HCT116 (cell line): ENCODE data around the gene GALM. TPM values are rescaled to one million over a fixed set of nuclear protein-coding genes. Genes with fewer than 3 reads are reported as not detected.

ENCODE experiments used
- ATAC-seq: fragments of 200-7000 bp; cut with Tn5 transposase; 2 replicates; pipeline ENCODE4 v1.9.1; 2020; ENCODE audit warnings: mild to moderate bottlenecking, moderate library complexity
- BruUV-seq: library from RNA; stranded (reverse); fragments of 400-500 nt; replicated peaks from 2 replicates; lab custom pipeline; 2021; lab: Mats Ljungman, UMichigan
- CTCF ChIA-PET: fragments of 300-600 bp; sonication (Branson Sonifier 250); formaldehyde crosslinking; loops from one replicate; lab custom pipeline; 2021; ENCODE audit warnings: antibody characterized with exemption; lab: Charles Lee
- POLR2A ChIA-PET: fragments of 300-600, 350-600 bp; sonication (Branson Sonifier 250); formaldehyde crosslinking; loops from one replicate; lab custom pipeline; 2021; ENCODE audit warnings: antibody characterized with exemption; lab: Charles Lee
- RAD21 ChIA-PET, 2 experiments: fragments of 300-600 bp; sonication (Branson Sonifier 250); formaldehyde crosslinking; loops; one replicate each; lab custom pipeline; 2023; ENCODE audit warnings: low total read pairs in 2 of 2; ENCODE audit not compliant: uncharacterized antibody in 2 of 2, unreplicated experiment in 2 of 2, low non-redundant PET in 1 of 2; lab: Charles Lee
- DNase-seq: peaks from one replicate; pipeline ENCODE4 v3.0.0-alpha.2; 2010; ENCODE audit warnings: low read depth, low spot score
- H2AFZ ChIP-seq: fragments of 200-600 bp; shearing (Covaris generic), sonication (generic); 2 replicates; pipeline ENCODE4 v1.6.1; 2017; ENCODE audit warnings: low read depth, mixed run types, mixed read lengths, antibody characterized with exemption, low read length; ENCODE audit not compliant: poor library complexity, severe bottlenecking
- H3K27ac ChIP-seq: 2 replicates; pipeline ENCODE4 v1.5.1; 2012; ENCODE audit warnings: low read depth, low read length
- H3K27me3 ChIP-seq: fragments of 200-600 bp; sonication (generic); 2 replicates; pipeline ENCODE4 v1.6.1; 2016; ENCODE audit warnings: mixed run types, low read length, mixed read lengths; ENCODE audit not compliant: insufficient read depth
- H3K36me3 ChIP-seq, 2 experiments: fragments of 200-500 bp in 1 of 2; fragments of 200-600 bp in 1 of 2; sonication (Bioruptor generic) in 1 of 2; sonication (generic) in 1 of 2; 2 replicates each; pipeline versions ENCODE4 v1.5.1 to v1.6.1; 2014 to 2016; ENCODE audit warnings: low read length in 2 of 2, inconsistent platforms in 1 of 2, mixed read lengths in 1 of 2, mixed run types in 1 of 2; ENCODE audit not compliant: insufficient read depth in 2 of 2, control insufficient read depth in 1 of 2
- H3K4me1 ChIP-seq, 2 experiments: fragments of 200-600 bp in 1 of 2; sonication (generic) in 1 of 2; 2 replicates each; pipeline versions ENCODE4 v1.5.1 to v1.6.1; 2012 to 2017; ENCODE audit warnings: low read length in 2 of 2, inconsistent platforms in 1 of 2, mild to moderate bottlenecking in 1 of 2, mixed read lengths in 1 of 2, mixed run types in 1 of 2, moderate library complexity in 1 of 2; ENCODE audit not compliant: insufficient read depth in 2 of 2, control insufficient read depth in 1 of 2
- H3K4me2 ChIP-seq: fragments of 200-600 bp; sonication (generic); 2 replicates; pipeline ENCODE4 v1.6.1; 2017; ENCODE audit warnings: mixed run types, low read length, mixed read lengths
- H3K4me3 ChIP-seq, 2 experiments: fragments of 200-600 bp in 1 of 2; sonication (generic) in 1 of 2; replicated peaks in 1 of 2; 2 replicates each; pipeline ENCODE4 v1.5.1; 2011 to 2016; ENCODE audit warnings: low read length in 2 of 2, control low read depth in 1 of 2, low read depth in 1 of 2, mild to moderate bottlenecking in 1 of 2, mixed read lengths in 1 of 2, mixed run types in 1 of 2
- H3K79me2 ChIP-seq: fragments of 200-600 bp; sonication (generic); 2 replicates; pipeline ENCODE4 v1.6.1; 2017; ENCODE audit warnings: mild to moderate bottlenecking, mixed run types, low read length, moderate library complexity, mixed read lengths; ENCODE audit not compliant: insufficient read depth
- H3K9ac ChIP-seq: fragments of 200-600 bp; sonication (generic); 2 replicates; pipeline ENCODE4 v1.6.1; 2016; ENCODE audit warnings: low read length, mixed read lengths
- H3K9me2 ChIP-seq: fragments of 200-600 bp; sonication (generic), shearing (Covaris generic); 2 replicates; pipeline ENCODE4 v1.6.1; 2017; ENCODE audit warnings: mixed run types, mild to moderate bottlenecking, moderate library complexity; ENCODE audit not compliant: insufficient read depth
- H3K9me3 ChIP-seq, 2 experiments: fragments of 200-500 bp in 1 of 2; fragments of 200-600 bp in 1 of 2; sonication (Bioruptor generic) in 1 of 2; sonication (generic) in 1 of 2; 2 replicates each; pipeline ENCODE4 v1.6.1; 2014 to 2017; ENCODE audit warnings: low read length in 2 of 2, mixed read lengths in 2 of 2, inconsistent platforms in 1 of 2, low read depth in 1 of 2, mild to moderate bottlenecking in 1 of 2, mixed run types in 1 of 2, moderate library complexity in 1 of 2; ENCODE audit not compliant: control insufficient read depth in 1 of 2, insufficient read depth in 1 of 2
- H4K20me1 ChIP-seq: fragments of 200-600 bp; sonication (generic), shearing (Covaris generic); 2 replicates; pipeline ENCODE4 v1.6.1; 2017; ENCODE audit warnings: mixed run types, mild to moderate bottlenecking, moderate library complexity; ENCODE audit not compliant: insufficient read depth
- CBX3 ChIP-seq: IDR thresholded peaks from 2 replicates; pipeline ENCODE4 v1.6.1; 2012; ENCODE audit warnings: low read depth
- CEBPB ChIP-seq: IDR thresholded peaks from 2 replicates; pipeline ENCODE4 v1.6.1; 2012; ENCODE audit warnings: low read depth
- EZH2 ChIP-seq: fragments of 200-600 bp; sonication (generic); IDR thresholded peaks from 2 replicates; pipeline ENCODE4 v1.6.1; 2017; ENCODE audit warnings: antibody characterized with exemption, mixed run types
- EZH2phosphoT487 ChIP-seq: fragments of 200-600 bp; IDR thresholded peaks from 2 replicates; pipeline ENCODE4 v1.6.1; 2018; ENCODE audit warnings: antibody characterized with exemption, borderline replicate concordance
- FOSL1 ChIP-seq: IDR thresholded peaks from 2 replicates; pipeline ENCODE4 v1.6.1; 2012; ENCODE audit warnings: low read depth
- JUND ChIP-seq: IDR thresholded peaks from 2 replicates; pipeline ENCODE4 v1.6.1; 2012
- POLR2A ChIP-seq: IDR thresholded peaks from 2 replicates; pipeline ENCODE4 v1.7.0; 2011; ENCODE audit warnings: borderline replicate concordance; ENCODE audit not compliant: insufficient read depth, insufficient read length; ENCODE audit errors: extremely low read depth
- POLR2AphosphoS5 ChIP-seq: IDR thresholded peaks from 2 replicates; pipeline ENCODE4 v1.6.1; 2011; ENCODE audit warnings: mild to moderate bottlenecking, low read depth, low read length, moderate library complexity
- RAD21 ChIP-seq: IDR thresholded peaks from 2 replicates; pipeline ENCODE4 v1.6.1; 2012; ENCODE audit warnings: low read depth, mild to moderate bottlenecking
- SIN3A ChIP-seq: IDR thresholded peaks from 2 replicates; pipeline ENCODE4 v1.6.1; 2012; ENCODE audit warnings: low read depth
- SRF ChIP-seq: IDR thresholded peaks from 2 replicates; pipeline ENCODE4 v1.6.1; 2012; ENCODE audit warnings: low read depth
- TCF7L2 ChIP-seq: IDR thresholded peaks from 2 replicates; pipeline ENCODE4 v1.7.0; 2011; ENCODE audit warnings: borderline replicate concordance, inconsistent platforms; ENCODE audit not compliant: insufficient read depth, insufficient read length; ENCODE audit errors: extremely low read depth
- YY1 ChIP-seq: IDR thresholded peaks from 2 replicates; pipeline ENCODE4 v1.6.1; 2011; ENCODE audit warnings: low read length, low read depth, moderate library complexity, mild to moderate bottlenecking; ENCODE audit not compliant: insufficient replicate concordance; ENCODE audit errors: extremely low read depth
- intact Hi-C: fragments of 100-400 bp; cut with micrococcal nuclease; formaldehyde crosslinking; loops from 2 replicates; pipeline ENCODE4 v1.10.0; 2022
- total RNA-seq: library from RNA; stranded (reverse); gene quantifications from one replicate; pipeline ENCODE4 v1.2.1, GENCODE V29; 2021; ENCODE audit not compliant: unreplicated experiment
- TF ChIP-seq, protein P1 (sequence below): IDR thresholded peaks from 2 replicates; pipeline ENCODE4 v1.6.1; 2011; ENCODE audit warnings: mild to moderate bottlenecking, low read length, moderate library complexity; ENCODE audit not compliant: insufficient replicate concordance; ENCODE audit errors: extremely low read depth
- TF ChIP-seq, protein P2 (sequence below): IDR thresholded peaks from 2 replicates; pipeline ENCODE4 v1.6.1; 2012; ENCODE audit warnings: low read depth
- TF ChIP-seq, protein P3 (sequence below), 3 experiments: fragments of 200-600 bp in 1 of 3; sonication (generic) in 1 of 3; IDR thresholded peaks in 2 of 3; conservative IDR thresholded peaks in 1 of 3; 2 replicates each; pipeline ENCODE4 v1.5.1; 2012 to 2017; ENCODE audit warnings: low read depth in 2 of 3, low read length in 2 of 3, antibody characterized with exemption in 1 of 3, borderline replicate concordance in 1 of 3, control low read depth in 1 of 3, mild to moderate bottlenecking in 1 of 3, mixed read lengths in 1 of 3, mixed run types in 1 of 3, moderate library complexity in 1 of 3; ENCODE audit not compliant: insufficient read depth in 1 of 3
- TF ChIP-seq, protein P4 (sequence below): IDR thresholded peaks from 2 replicates; pipeline ENCODE4 v1.6.1; 2012

Gene GALM
- total RNA-seq, 1 experiment from 2014 or later, result 10.2 TPM

DNA sequence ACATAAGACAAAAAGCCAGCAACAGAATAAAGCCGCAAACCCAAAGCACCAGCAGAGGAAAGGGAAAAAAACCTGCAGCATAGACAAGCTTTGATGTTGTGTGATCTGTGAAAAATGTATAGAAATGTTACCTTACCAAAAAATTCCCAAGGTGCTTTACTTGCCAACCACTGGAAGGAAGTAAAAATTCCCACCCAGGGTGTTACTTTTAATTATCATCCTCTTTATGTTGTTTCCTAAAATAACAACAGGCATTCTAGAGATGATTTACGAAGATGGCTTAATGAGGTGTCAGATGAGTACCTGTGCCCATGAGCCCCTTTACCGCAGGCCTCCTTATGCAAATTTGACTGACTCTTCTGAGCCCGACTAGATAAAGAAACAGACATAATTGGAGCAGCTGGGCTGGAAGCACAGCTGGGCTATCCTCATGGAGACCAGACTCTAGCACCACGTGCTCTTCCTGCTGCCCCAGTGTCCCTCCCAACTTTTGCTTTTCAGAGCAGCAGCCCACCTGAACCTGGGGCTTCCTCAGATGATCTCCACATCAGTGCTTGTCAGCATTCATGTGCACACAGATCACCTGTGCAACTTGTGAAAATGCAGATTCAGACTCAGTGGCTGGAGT lies 43.8 kb downstream of the GALM start:
- Histone ChIP-seq H3K9me2 (no peaks in the 10 kb centered on the region), H3K79me2 (no peaks in the 10 kb centered on the region), H3K9me3 (no peaks in the 10 kb centered on the region), H3K27me3 (no peaks in the 10 kb centered on the region), H3K27ac (no peak overlapping the region), H3K36me3 (no peaks in the 10 kb centered on the region), H3K4me3 (no peak overlapping the region), H3K4me2 (no peak overlapping the region), H2AFZ (no peak overlapping the region), H3K9ac (no peak overlapping the region), H4K20me1 (no peaks in the 10 kb centered on the region), H3K4me1 (no peaks in the 10 kb centered on the region; a peak in 1 of 4 replicates)
- DNase-seq (no peak), ATAC-seq (no peak)
- BruUV-seq, result no TSS peak
- TF ChIP-seq, protein P1, sequence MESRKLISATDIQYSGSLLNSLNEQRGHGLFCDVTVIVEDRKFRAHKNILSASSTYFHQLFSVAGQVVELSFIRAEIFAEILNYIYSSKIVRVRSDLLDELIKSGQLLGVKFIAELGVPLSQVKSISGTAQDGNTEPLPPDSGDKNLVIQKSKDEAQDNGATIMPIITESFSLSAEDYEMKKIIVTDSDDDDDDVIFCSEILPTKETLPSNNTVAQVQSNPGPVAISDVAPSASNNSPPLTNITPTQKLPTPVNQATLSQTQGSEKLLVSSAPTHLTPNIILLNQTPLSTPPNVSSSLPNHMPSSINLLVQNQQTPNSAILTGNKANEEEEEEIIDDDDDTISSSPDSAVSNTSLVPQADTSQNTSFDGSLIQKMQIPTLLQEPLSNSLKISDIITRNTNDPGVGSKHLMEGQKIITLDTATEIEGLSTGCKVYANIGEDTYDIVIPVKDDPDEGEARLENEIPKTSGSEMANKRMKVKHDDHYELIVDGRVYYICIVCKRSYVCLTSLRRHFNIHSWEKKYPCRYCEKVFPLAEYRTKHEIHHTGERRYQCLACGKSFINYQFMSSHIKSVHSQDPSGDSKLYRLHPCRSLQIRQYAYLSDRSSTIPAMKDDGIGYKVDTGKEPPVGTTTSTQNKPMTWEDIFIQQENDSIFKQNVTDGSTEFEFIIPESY, result no peak
- TF ChIP-seq YY1, result no peak
- TF ChIP-seq, protein P2, sequence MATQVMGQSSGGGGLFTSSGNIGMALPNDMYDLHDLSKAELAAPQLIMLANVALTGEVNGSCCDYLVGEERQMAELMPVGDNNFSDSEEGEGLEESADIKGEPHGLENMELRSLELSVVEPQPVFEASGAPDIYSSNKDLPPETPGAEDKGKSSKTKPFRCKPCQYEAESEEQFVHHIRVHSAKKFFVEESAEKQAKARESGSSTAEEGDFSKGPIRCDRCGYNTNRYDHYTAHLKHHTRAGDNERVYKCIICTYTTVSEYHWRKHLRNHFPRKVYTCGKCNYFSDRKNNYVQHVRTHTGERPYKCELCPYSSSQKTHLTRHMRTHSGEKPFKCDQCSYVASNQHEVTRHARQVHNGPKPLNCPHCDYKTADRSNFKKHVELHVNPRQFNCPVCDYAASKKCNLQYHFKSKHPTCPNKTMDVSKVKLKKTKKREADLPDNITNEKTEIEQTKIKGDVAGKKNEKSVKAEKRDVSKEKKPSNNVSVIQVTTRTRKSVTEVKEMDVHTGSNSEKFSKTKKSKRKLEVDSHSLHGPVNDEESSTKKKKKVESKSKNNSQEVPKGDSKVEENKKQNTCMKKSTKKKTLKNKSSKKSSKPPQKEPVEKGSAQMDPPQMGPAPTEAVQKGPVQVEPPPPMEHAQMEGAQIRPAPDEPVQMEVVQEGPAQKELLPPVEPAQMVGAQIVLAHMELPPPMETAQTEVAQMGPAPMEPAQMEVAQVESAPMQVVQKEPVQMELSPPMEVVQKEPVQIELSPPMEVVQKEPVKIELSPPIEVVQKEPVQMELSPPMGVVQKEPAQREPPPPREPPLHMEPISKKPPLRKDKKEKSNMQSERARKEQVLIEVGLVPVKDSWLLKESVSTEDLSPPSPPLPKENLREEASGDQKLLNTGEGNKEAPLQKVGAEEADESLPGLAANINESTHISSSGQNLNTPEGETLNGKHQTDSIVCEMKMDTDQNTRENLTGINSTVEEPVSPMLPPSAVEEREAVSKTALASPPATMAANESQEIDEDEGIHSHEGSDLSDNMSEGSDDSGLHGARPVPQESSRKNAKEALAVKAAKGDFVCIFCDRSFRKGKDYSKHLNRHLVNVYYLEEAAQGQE, result no peak
- TF ChIP-seq, protein P3, sequence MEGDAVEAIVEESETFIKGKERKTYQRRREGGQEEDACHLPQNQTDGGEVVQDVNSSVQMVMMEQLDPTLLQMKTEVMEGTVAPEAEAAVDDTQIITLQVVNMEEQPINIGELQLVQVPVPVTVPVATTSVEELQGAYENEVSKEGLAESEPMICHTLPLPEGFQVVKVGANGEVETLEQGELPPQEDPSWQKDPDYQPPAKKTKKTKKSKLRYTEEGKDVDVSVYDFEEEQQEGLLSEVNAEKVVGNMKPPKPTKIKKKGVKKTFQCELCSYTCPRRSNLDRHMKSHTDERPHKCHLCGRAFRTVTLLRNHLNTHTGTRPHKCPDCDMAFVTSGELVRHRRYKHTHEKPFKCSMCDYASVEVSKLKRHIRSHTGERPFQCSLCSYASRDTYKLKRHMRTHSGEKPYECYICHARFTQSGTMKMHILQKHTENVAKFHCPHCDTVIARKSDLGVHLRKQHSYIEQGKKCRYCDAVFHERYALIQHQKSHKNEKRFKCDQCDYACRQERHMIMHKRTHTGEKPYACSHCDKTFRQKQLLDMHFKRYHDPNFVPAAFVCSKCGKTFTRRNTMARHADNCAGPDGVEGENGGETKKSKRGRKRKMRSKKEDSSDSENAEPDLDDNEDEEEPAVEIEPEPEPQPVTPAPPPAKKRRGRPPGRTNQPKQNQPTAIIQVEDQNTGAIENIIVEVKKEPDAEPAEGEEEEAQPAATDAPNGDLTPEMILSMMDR (IDR thresholded peaks at IDR 0.05 in 2 of 3, conservative IDR thresholded peaks at IDR 0.05 in 1 of 3; ENCODE audit: borderline replicate concordance in 1 of 3, insufficient read depth in 1 of 3, low read depth in 2 of 3, low read length in 2 of 3), result no peak
- TF ChIP-seq EZH2phosphoT487, result no peak
- no peak for TF ChIP-seq RAD21
- no peak for TF ChIP-seq JUND
- no peak for TF ChIP-seq POLR2AphosphoS5
- TF ChIP-seq, protein P4, sequence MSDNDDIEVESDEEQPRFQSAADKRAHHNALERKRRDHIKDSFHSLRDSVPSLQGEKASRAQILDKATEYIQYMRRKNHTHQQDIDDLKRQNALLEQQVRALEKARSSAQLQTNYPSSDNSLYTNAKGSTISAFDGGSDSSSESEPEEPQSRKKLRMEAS, result no peak
- TF ChIP-seq CEBPB, result no peak
- no peak for TF ChIP-seq SRF
- no peak for TF ChIP-seq SIN3A
- no peak for TF ChIP-seq TCF7L2
- no peak for TF ChIP-seq FOSL1
- TF ChIP-seq POLR2A, result no peak
- TF ChIP-seq EZH2, result no peak
- TF ChIP-seq CBX3, result no peak
- intact Hi-C loops, result no loop called here
- ChIA-PET RAD21 (no interaction called here), CTCF (no interaction called here), POLR2A (no interaction called here)
